GM12878 (cell line): Measurements from ENCODE around the gene SELENOK. TPM values are rescaled to one million over a fixed set of nuclear protein-coding genes. Genes with fewer than 3 reads are reported as not detected.

Experiments used
- ATAC-seq: fragments of 200-7000 bp; cut with Tn5 transposase; 3 replicates; pipeline ENCODE4 v1.9.1; 2020; ENCODE audit warnings: mild to moderate bottlenecking, moderate library complexity
- BruUV-seq: library from RNA; stranded (reverse); fragments of 400-500 nt; replicated peaks from 2 replicates; lab custom pipeline; 2021; lab: Mats Ljungman, UMichigan
- CTCF ChIA-PET: fragments of 300-600 bp; sonication (Branson Sonifier 250); formaldehyde crosslinking; extraction: SDS; loops from one replicate; lab custom pipeline; 2021; ENCODE audit warnings: inconsistent platforms; lab: Yijun Ruan, JAX
- POLR2A ChIA-PET: fragments of 350-600 bp; formaldehyde crosslinking; extraction: SDS; loops from one replicate; lab custom pipeline; 2021; ENCODE audit warnings: inconsistent platforms; lab: Charles Lee
- RAD21 ChIA-PET: fragments of 300-600 bp; sonication (Branson Sonifier 250); formaldehyde crosslinking; loops from one replicate; lab custom pipeline; 2023; ENCODE audit warnings: antibody characterized with exemption; ENCODE audit not compliant: unreplicated experiment; lab: Charles Lee
- SMC1A ChIA-PET: fragments of 300-600 bp; sonication (Branson Sonifier 250); formaldehyde crosslinking; loops from one replicate; lab custom pipeline; 2023; ENCODE audit not compliant: unreplicated experiment, uncharacterized antibody; lab: Charles Lee
- DNase-seq: peaks from one replicate; pipeline ENCODE4 v3.0.0-alpha.2; 2011; ENCODE audit warnings: low read depth, low spot score
- FAIRE-seq: peaks from 3 replicates; lab custom pipeline; 2011; peaks lifted over from hg19 to GRCh38; lab: Jason Lieb, UNC
- H2AFZ ChIP-seq: 2 replicates; pipeline ENCODE4 v1.6.0; 2011; ENCODE audit warnings: low read depth, low read length, control low read depth; ENCODE audit not compliant: control insufficient read depth
- H3K27ac ChIP-seq: 2 replicates; pipeline ENCODE4 v1.5.1; 2011; ENCODE audit warnings: control low read depth; ENCODE audit not compliant: control insufficient read depth, insufficient read depth
- H3K27me3 ChIP-seq, 2 experiments: replicated peaks in 1 of 2; 2 replicates each; pipeline versions ENCODE4 v1.6.0 to v1.6.1; 2011; ENCODE audit warnings: low read length in 1 of 2; ENCODE audit not compliant: control insufficient read depth in 2 of 2, insufficient read depth in 2 of 2
- H3K36me3 ChIP-seq, 2 experiments: 2 replicates each; pipeline ENCODE4 v1.5.1; 2011; ENCODE audit warnings: low read length in 1 of 2; ENCODE audit not compliant: control insufficient read depth in 2 of 2, insufficient read depth in 2 of 2
- H3K4me1 ChIP-seq: 2 replicates; pipeline ENCODE4 v1.6.1; 2011; ENCODE audit warnings: mild to moderate bottlenecking, low read length, moderate library complexity, mixed read lengths; ENCODE audit not compliant: control insufficient read depth, insufficient read depth
- H3K4me2 ChIP-seq: 2 replicates; pipeline ENCODE4 v1.6.0; 2011; ENCODE audit warnings: control low read depth; ENCODE audit not compliant: control insufficient read depth, insufficient read depth
- H3K4me3 ChIP-seq: fragments of 200-600 bp; sonication (generic); 2 replicates; pipeline ENCODE4 v1.5.1; 2016
- H3K79me2 ChIP-seq: 2 replicates; pipeline ENCODE4 v1.6.0; 2011; ENCODE audit warnings: low read length; ENCODE audit not compliant: control insufficient read depth, insufficient read depth
- H3K9ac ChIP-seq: 2 replicates; pipeline ENCODE4 v1.8.0; 2011; ENCODE audit warnings: low read length, control low read depth, mixed read lengths; ENCODE audit not compliant: control insufficient read depth, insufficient read depth
- H3K9me3 ChIP-seq: replicated peaks from 3 replicates; pipeline ENCODE4 v1.5.1; 2011; ENCODE audit warnings: mild to moderate bottlenecking, low read length; ENCODE audit not compliant: control insufficient read depth, insufficient read depth
- H4K20me1 ChIP-seq: 2 replicates; pipeline ENCODE4 v1.6.0; 2011; ENCODE audit not compliant: control insufficient read depth, insufficient read depth
- BRCA1 ChIP-seq: IDR thresholded peaks from 2 replicates; pipeline ENCODE4 v1.6.1; 2011; ENCODE audit warnings: low read depth, low read length, improper control_type of control experiment
- CEBPB ChIP-seq, 2 experiments: fragments of 150-350 bp in 1 of 2; IDR thresholded peaks; 2 replicates each; pipeline ENCODE4 v1.6.1; 2012 to 2014; ENCODE audit warnings: low read depth in 2 of 2, low read length in 2 of 2, borderline replicate concordance in 1 of 2, inconsistent platforms in 1 of 2
- EED ChIP-seq: sonication (generic); IDR thresholded peaks from 2 replicates; pipeline ENCODE4 v1.6.1; 2016; ENCODE audit warnings: antibody characterized with exemption, low read depth
- ESRRA ChIP-seq: IDR thresholded peaks from 2 replicates; pipeline ENCODE4 v1.6.1; 2012; ENCODE audit warnings: mild to moderate bottlenecking, low read length, improper control_type of control experiment
- GATAD2B ChIP-seq: fragments of 450-650 bp; conservative IDR thresholded peaks from 2 replicates; pipeline ENCODE4 v1.6.1; 2017; ENCODE audit warnings: low read depth, mild to moderate bottlenecking, moderate library complexity
- KAT2A ChIP-seq: conservative IDR thresholded peaks from 2 replicates; pipeline ENCODE4 v1.6.1; 2011; ENCODE audit warnings: low read depth, low read length; ENCODE audit not compliant: control insufficient read depth
- PML ChIP-seq: IDR thresholded peaks from 2 replicates; pipeline ENCODE4 v1.6.1; 2012; ENCODE audit warnings: low read length, inconsistent platforms
- POLR2A ChIP-seq: IDR thresholded peaks from 2 replicates; pipeline ENCODE4 v1.6.1; 2011; ENCODE audit warnings: low read depth, mild to moderate bottlenecking, low read length
- TARDBP ChIP-seq: IDR thresholded peaks from 2 replicates; pipeline ENCODE4 v1.6.1; 2016; ENCODE audit warnings: borderline replicate concordance
- ZNF274 ChIP-seq: IDR thresholded peaks from one replicate; pipeline ENCODE4 v1.8.0; 2011; ENCODE audit not compliant: insufficient read length, insufficient read depth
- WGBS: methylation state at CpG from one replicate; pipeline ENCODE4 v1.1.6; 2016; ENCODE audit warnings: low lambda C conversion rate; ENCODE audit not compliant: insufficient replicate concordance, insufficient coverage; ENCODE audit errors: missing lambda C conversion rate; 5-methylcytosine and 5-hydroxymethylcytosine counted together
- in situ Hi-C: fragments of 300-500 bp; cut with MboI; formaldehyde crosslinking; loops from 9 replicates; pipeline ENCODE4 v1.14.3; 2018; ENCODE audit warnings: mixed read lengths
- intact Hi-C: fragments of 100-400 bp; cut with micrococcal nuclease; formaldehyde crosslinking; loops from one replicate; pipeline ENCODE4 v1.14.2; 2022; ENCODE audit not compliant: unreplicated experiment
- polyA plus RNA-seq, 11 experiments: library from polyadenylated mRNA; depleted of rRNA in 4 of 11; unstranded in 6 of 11; stranded (reverse) in 5 of 11; fragments of >200 nt; fragmentation: Nextera tagmentation in 4 of 11; fragmentation: Illumina TruSeq in 1 of 11; extraction: Ambion mirVana in 4 of 11; extraction: Trizol in 1 of 11; gene quantifications; 1 replicate in 1 of 11; 2 replicates in 10 of 11; pipeline versions ENCODE4 v1.2.1 to v1.2.3, GENCODE V29; 2011 to 2016; ENCODE audit warnings: inconsistent platforms in 2 of 11, missing spikeins in 2 of 11, low read depth in 1 of 11
- total RNA-seq, 4 experiments: library from RNA; depleted of rRNA in 3 of 4; stranded (reverse); fragments of >200 nt in 3 of 4; fragmentation: Illumina TruSeq in 1 of 4; extraction: Trizol in 1 of 4; gene quantifications; 2 replicates each; pipeline versions ENCODE4 v1.2.1 to v1.2.3, GENCODE V29; 2013 to 2021
- TF ChIP-seq, protein P1 (sequence below): fragments of 450-650 bp; formaldehyde crosslinking; IDR thresholded peaks from 2 replicates; pipeline ENCODE4 v1.4.0; 2020; ENCODE audit warnings: mild to moderate bottlenecking, moderate library complexity
- TF ChIP-seq, protein P2 (sequence below): fragments of 450-650 bp; IDR thresholded peaks from 2 replicates; pipeline ENCODE4 v1.6.1; 2017; ENCODE audit warnings: mild to moderate bottlenecking, moderate library complexity

SELENOK gene
- total and polyA plus RNA-seq, 10 of the 15 experiments (the other 5 are each of a cell fraction or from before 2014, with no cell fraction given) = 35.4 to 322 (median 101) TPM

DNA sequence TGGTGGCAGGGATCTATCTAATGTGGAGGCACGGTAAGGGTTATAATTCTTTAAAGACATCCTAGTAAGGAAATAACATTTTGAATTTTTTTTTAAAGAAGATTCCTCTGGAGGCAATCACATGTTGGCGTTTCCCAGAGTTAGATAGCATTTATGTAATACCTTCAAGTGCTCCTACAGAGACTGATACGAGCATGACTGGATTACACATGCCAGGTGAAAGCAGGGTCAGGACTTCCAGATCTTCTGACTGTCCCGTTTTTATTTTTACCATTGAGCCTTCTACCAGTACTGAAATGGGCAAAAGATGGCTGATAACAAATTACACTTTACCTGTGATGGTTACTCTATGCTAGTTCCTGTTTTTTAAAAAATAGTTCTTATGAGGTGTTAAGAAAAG is 31.5 kb downstream of the SELENOK start:
- no TSS peak for BruUV-seq
- Histone ChIP-seq H3K4me3 (no peak overlapping the region), H3K4me1 (peaks cover 14% of the 10 kb centered on the region), H3K79me2 (no peaks in the 10 kb centered on the region), H3K4me2 (no peak overlapping the region), H3K9ac (no peak overlapping the region), H3K36me3 (peaks cover 0 to 10% of the 10 kb centered on the region in 2 experiments; a peak in 3 of 4 replicates), H2AFZ (no peak overlapping the region), H4K20me1 (no peaks in the 10 kb centered on the region), H3K27me3 (no peaks in the 10 kb centered on the region), H3K27ac (no peak overlapping the region), H3K9me3 (no peaks in the 10 kb centered on the region)
- ChIA-PET CTCF (interaction anchor here (1.5 kb wide), 1 partner anchor 20 kb away, joined by 4 read pairs; no protein-coding TSS in a partner anchor), RAD21 (no interaction called here), SMC1A (interaction anchor here (1.3 kb wide), 1 partner anchor 16 kb away, joined by 3 read pairs; no protein-coding TSS in a partner anchor), POLR2A (no interaction called here)
- TF ChIP-seq POLR2A (no peak), PML (no peak), TARDBP (no peak), BRCA1 (no peak), KAT2A (no peak), ESRRA (no peak), CEBPB (IDR thresholded peaks at IDR 0.05; ENCODE audit: borderline replicate concordance in 1 of 2, low read depth in 2 of 2, low read length in 2 of 2) (no peak), GATAD2B (no peak), EED (no peak), ZNF274 (no peak)
- TF ChIP-seq, protein P1, sequence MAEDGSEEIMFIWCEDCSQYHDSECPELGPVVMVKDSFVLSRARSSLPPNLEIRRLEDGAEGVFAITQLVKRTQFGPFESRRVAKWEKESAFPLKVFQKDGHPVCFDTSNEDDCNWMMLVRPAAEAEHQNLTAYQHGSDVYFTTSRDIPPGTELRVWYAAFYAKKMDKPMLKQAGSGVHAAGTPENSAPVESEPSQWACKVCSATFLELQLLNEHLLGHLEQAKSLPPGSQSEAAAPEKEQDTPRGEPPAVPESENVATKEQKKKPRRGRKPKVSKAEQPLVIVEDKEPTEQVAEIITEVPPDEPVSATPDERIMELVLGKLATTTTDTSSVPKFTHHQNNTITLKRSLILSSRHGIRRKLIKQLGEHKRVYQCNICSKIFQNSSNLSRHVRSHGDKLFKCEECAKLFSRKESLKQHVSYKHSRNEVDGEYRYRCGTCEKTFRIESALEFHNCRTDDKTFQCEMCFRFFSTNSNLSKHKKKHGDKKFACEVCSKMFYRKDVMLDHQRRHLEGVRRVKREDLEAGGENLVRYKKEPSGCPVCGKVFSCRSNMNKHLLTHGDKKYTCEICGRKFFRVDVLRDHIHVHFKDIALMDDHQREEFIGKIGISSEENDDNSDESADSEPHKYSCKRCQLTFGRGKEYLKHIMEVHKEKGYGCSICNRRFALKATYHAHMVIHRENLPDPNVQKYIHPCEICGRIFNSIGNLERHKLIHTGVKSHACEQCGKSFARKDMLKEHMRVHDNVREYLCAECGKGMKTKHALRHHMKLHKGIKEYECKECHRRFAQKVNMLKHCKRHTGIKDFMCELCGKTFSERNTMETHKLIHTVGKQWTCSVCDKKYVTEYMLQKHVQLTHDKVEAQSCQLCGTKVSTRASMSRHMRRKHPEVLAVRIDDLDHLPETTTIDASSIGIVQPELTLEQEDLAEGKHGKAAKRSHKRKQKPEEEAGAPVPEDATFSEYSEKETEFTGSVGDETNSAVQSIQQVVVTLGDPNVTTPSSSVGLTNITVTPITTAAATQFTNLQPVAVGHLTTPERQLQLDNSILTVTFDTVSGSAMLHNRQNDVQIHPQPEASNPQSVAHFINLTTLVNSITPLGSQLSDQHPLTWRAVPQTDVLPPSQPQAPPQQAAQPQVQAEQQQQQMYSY (CRISPR knock-in tag) = no peak
- TF ChIP-seq, protein P2, sequence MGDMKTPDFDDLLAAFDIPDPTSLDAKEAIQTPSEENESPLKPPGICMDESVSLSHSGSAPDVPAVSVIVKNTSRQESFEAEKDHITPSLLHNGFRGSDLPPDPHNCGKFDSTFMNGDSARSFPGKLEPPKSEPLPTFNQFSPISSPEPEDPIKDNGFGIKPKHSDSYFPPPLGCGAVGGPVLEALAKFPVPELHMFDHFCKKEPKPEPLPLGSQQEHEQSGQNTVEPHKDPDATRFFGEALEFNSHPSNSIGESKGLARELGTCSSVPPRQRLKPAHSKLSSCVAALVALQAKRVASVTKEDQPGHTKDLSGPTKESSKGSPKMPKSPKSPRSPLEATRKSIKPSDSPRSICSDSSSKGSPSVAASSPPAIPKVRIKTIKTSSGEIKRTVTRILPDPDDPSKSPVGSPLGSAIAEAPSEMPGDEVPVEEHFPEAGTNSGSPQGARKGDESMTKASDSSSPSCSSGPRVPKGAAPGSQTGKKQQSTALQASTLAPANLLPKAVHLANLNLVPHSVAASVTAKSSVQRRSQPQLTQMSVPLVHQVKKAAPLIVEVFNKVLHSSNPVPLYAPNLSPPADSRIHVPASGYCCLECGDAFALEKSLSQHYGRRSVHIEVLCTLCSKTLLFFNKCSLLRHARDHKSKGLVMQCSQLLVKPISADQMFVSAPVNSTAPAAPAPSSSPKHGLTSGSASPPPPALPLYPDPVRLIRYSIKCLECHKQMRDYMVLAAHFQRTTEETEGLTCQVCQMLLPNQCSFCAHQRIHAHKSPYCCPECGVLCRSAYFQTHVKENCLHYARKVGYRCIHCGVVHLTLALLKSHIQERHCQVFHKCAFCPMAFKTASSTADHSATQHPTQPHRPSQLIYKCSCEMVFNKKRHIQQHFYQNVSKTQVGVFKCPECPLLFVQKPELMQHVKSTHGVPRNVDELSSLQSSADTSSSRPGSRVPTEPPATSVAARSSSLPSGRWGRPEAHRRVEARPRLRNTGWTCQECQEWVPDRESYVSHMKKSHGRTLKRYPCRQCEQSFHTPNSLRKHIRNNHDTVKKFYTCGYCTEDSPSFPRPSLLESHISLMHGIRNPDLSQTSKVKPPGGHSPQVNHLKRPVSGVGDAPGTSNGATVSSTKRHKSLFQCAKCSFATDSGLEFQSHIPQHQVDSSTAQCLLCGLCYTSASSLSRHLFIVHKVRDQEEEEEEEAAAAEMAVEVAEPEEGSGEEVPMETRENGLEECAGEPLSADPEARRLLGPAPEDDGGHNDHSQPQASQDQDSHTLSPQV = no peak
- in situ Hi-C loops = no loop called here
- 95% methylated on average over 4 of the region's 4 CpGs for WGBS
- ATAC-seq (no peak), DNase-seq (no peak), FAIRE-seq (no peak)
- intact Hi-C loops = no loop called here
